Stimulated activated CD8-positive, alpha-beta memory T cell treated with anti-CD3 and anti-CD28 coated beads, Interleukin-15, amount 100 ng/mL, for 24 hours (primary cell): ENCODE data around the gene PRPF40B.
A peak's percentile ranks its signal among the peaks of the same experiment; 100 is the strongest.
"Not testable (repeated sequence)": the region's sequence is repeated elsewhere in the genome, so short reads cannot be mapped to it uniquely, and the experiment has no call there.

ENCODE experiments used
- DNase-seq: peaks from one replicate; pipeline ENCODE4 v3.0.0-alpha.2; 2020; ENCODE audit warnings: low read depth

Gene PRPF40B

GRCh38 chr12:49623142-49623904 lies at the start of gene PRPF40B:
TSS of gene PRPF40B (plus strand) at chr12:49623561. CDS start at chr12:49623591, 30 bp downstream.
- peak; percentile 63 for DNase-seq

GRCh38 chr12:49577589-49578315 lies 45.6 kb upstream of the PRPF40B start:
- no peak for DNase-seq

GRCh38 chr12:49578471-49579112 lies 44.8 kb upstream of the PRPF40B start:
- DNase-seq, result no peak

- no peak for DNase-seq
These were observed 42.5 kb upstream of the PRPF40B start for GRCh38 chr12:49580572-49581535.

GRCh38 chr12:49582201-49582600 lies 41.2 kb upstream of the PRPF40B start:
- DNase-seq, result no peak

- no peak for DNase-seq
These were observed 40.5 kb upstream of the PRPF40B start for GRCh38 chr12:49582850-49583249.

- no peak for DNase-seq
These were observed 39.8 kb upstream of the PRPF40B start for GRCh38 chr12:49583366-49584094.

GRCh38 chr12:49584591-49584990 lies 38.8 kb upstream of the PRPF40B start:
- DNase-seq, result no peak

- no peak for DNase-seq
These were observed 37.6 kb upstream of the PRPF40B start for GRCh38 chr12:49585477-49586459.

GRCh38 chr12:49587174-49587908 lies 36.0 kb upstream of the PRPF40B start:
- no peak for DNase-seq

GRCh38 chr12:49588281-49588680 lies 35.1 kb upstream of the PRPF40B start:
- DNase-seq, result no peak

- DNase-seq, result no peak
These were observed 34.4 kb upstream of the PRPF40B start for GRCh38 chr12:49588721-49589516.

GRCh38 chr12:49598527-49598926 lies 24.8 kb upstream of the PRPF40B start:
- DNase-seq, result no peak

- DNase-seq, result no peak
These were observed 23.4 kb upstream of the PRPF40B start for GRCh38 chr12:49599961-49600360.

- no peak for DNase-seq
These were observed 19.6 kb upstream of the PRPF40B start for GRCh38 chr12:49603721-49604120.

- no peak for DNase-seq
These were observed 18.5 kb upstream of the PRPF40B start for GRCh38 chr12:49604856-49605255.

GRCh38 chr12:49605539-49605938 lies 17.8 kb upstream of the PRPF40B start, which contains the start of gene FAM186B:
TSS of gene FAM186B (minus strand) at chr12:49605639. CDS start at chr12:49605477, 162 bp downstream.
- DNase-seq, result not testable (repeated sequence)
